GM18526 (cell line): ENCODE measurements around the gene ARHGAP23.

Source experiments
- POLR2A ChIP-seq: IDR thresholded peaks from 3 replicates; pipeline ENCODE4 v1.6.1; 2011; ENCODE audit not compliant: insufficient read length; ENCODE audit errors: extremely low read depth

Gene ARHGAP23, protein sequence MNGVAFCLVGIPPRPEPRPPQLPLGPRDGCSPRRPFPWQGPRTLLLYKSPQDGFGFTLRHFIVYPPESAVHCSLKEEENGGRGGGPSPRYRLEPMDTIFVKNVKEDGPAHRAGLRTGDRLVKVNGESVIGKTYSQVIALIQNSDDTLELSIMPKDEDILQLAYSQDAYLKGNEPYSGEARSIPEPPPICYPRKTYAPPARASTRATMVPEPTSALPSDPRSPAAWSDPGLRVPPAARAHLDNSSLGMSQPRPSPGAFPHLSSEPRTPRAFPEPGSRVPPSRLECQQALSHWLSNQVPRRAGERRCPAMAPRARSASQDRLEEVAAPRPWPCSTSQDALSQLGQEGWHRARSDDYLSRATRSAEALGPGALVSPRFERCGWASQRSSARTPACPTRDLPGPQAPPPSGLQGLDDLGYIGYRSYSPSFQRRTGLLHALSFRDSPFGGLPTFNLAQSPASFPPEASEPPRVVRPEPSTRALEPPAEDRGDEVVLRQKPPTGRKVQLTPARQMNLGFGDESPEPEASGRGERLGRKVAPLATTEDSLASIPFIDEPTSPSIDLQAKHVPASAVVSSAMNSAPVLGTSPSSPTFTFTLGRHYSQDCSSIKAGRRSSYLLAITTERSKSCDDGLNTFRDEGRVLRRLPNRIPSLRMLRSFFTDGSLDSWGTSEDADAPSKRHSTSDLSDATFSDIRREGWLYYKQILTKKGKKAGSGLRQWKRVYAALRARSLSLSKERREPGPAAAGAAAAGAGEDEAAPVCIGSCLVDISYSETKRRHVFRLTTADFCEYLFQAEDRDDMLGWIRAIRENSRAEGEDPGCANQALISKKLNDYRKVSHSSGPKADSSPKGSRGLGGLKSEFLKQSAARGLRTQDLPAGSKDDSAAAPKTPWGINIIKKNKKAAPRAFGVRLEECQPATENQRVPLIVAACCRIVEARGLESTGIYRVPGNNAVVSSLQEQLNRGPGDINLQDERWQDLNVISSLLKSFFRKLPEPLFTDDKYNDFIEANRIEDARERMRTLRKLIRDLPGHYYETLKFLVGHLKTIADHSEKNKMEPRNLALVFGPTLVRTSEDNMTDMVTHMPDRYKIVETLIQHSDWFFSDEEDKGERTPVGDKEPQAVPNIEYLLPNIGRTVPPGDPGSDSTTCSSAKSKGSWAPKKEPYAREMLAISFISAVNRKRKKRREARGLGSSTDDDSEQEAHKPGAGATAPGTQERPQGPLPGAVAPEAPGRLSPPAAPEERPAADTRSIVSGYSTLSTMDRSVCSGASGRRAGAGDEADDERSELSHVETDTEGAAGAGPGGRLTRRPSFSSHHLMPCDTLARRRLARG (N-terminal part only)

DNA sequence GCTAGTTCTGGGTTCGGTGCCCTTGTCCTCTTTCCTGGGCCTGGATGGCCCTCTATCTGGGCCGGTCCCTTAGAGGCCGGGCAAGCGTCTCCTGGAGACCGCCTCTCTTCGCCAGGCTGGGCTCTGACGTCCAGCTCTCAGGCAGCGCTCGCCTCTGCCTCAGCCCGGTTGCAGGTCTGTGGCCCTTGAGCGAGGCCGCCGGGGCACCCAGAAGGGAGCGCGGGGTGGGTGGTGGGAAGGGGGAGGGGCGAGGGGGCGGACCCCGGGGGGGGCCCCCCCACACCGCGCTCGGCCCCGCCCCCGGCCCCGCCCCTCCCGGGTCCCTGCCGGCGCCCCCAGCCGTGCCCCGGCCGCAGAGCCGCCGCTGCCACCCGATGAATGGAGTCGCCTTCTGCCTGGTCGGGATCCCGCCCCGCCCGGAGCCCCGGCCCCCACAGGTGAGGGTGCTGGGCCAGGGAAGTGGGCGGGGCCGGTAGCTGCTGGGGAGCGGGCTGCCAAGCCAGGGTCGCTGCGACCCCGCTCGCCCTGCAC lies at the start of gene ARHGAP23:
ARHGAP23 (plus strand) TSS at position 353 of the 531 bp plus-strand sequence; CDS start at position 375, 22 bp downstream.
- TF ChIP-seq POLR2A, result peak; percentile 27

DNA sequence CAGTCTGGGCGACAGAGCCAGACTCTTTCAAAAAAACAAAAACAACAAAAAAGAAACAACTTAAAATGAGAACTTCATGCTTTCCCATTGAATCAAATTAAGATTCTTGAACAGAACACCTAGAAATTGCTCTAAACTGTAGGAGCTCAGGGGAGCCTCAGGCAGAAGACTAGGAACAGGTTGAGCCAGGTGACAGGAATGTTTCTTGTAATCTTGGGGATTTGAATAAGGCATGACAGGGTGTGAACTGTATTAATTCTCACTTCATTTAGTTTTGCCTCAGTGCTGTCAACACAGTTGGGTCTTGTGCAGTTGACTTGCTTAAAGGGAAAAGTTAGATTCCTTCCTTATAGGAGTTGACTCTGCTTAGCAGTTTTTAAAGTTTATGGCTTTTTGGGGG lies 48.8 kb upstream of the ARHGAP23 start:
- TF ChIP-seq POLR2A, result no peak

DNA sequence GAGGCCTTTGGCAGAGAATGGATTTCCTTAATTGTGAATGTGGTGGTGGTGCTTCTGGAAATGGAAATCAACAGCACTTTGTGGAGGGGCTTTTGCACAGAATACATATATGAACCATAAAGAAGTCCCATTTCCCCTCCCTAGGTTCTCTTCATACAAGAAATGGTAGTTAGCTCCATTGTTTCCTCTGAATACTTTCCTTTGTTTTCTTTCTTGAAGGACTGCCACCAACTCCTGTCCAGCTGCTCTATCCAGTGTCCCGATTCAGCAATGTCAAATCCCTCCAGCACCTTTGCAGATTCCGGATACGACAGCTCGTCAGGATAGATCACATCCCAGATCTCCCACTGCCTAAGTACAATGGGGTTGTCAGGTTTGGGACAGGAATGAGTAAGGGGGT lies 33.2 kb upstream of the ARHGAP23 start:
- TF ChIP-seq POLR2A, result no peak

DNA sequence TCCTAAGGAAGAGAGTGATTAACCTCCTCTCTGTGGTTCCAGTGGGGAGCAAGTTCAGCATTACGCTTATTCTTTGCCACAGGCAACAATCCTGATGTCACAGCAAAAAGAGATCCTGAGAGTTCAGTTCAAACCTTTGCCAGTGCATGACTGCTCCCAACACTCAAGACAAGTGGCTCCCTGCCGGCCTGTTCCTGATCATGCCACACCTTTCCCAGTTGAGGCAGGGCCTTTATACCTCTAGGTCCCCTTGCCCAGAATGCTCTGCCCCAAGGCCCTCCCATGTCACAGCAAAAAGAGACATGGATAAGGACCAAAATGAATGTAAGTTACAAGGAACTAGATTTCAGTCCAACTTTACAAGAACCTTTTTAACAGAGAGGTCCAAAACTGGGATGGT lies 31.0 kb upstream of the ARHGAP23 start:
- TF ChIP-seq POLR2A, result no peak

DNA sequence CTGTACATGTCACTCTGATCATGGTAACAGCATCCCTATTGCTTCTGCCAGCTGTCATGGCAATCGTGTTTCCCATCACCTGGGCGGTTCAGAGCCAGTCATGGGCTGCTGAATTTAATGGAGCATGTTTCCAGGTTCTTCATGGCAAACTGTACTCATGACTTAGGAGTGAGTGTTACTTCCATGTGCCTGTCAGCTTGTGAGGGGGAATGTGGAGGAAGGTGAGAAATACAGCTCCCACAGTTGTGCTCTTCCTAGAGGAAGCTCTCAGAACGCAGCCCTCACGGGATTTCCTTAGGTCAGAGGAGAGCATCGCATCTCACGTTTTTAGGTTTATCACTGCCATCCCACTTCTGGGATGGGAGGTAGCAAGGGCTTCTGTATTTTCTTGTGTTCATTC lies 28.0 kb upstream of the ARHGAP23 start:
- TF ChIP-seq POLR2A, result no peak

DNA sequence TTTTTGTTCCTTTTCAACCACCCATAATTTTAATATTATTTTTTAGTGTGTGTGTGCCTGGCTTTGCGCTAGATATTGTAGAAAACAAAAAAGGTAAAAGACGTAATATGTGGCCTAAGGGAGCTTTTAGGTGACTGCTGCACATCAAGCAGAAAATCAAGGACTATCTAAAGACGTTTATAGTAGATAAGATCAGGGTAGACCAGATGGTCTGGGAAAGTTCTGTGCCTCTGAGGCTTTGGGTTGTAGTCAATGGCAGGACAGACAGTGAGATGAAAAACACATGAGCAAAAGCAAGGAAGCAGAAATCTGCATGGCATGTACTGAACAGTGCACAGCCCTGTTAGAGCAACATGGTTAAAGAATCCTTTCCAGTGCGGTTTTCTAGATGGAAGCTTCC lies 26.8 kb upstream of the ARHGAP23 start:
- TF ChIP-seq POLR2A, result no peak

DNA sequence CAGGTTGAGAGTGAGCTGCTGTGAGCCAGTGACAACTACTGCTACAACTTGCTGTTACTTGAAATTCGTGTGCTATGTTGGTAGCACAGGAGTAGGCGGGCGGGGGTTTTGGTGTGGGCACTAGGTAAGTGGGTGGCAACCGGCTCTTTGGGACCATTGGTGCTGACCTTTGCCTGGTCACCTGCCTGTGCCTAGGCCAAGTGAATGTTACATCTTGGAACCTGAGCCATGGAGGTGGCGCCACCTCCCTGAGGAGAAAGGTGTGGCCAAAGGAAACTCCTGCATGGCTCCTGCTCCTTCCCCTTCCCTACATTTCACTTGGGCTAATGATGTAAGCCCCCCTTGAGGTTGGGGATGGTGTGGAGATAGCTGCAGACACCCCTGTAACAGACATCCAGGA lies 25.4 kb upstream of the ARHGAP23 start:
- no peak for TF ChIP-seq POLR2A

DNA sequence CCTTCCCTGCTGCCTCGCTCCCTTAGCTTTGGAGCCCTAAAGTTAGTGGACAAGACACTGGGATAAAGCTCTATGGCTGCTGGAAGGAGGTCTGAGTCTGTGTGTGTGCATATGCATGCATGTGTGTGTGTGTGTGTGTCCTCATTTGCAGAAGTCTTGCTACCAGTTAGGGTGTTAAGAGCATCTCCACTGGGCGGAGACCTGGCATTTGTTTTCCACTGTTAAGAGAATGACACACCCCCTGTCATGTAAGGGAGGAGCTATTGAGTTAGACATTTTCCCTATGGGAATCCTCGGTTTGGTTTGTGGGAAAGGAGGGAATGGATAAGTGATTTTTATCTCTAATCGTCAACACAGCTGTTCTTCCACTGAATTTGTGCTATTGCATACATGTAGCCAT lies 24.8 kb upstream of the ARHGAP23 start:
- no peak for TF ChIP-seq POLR2A

DNA sequence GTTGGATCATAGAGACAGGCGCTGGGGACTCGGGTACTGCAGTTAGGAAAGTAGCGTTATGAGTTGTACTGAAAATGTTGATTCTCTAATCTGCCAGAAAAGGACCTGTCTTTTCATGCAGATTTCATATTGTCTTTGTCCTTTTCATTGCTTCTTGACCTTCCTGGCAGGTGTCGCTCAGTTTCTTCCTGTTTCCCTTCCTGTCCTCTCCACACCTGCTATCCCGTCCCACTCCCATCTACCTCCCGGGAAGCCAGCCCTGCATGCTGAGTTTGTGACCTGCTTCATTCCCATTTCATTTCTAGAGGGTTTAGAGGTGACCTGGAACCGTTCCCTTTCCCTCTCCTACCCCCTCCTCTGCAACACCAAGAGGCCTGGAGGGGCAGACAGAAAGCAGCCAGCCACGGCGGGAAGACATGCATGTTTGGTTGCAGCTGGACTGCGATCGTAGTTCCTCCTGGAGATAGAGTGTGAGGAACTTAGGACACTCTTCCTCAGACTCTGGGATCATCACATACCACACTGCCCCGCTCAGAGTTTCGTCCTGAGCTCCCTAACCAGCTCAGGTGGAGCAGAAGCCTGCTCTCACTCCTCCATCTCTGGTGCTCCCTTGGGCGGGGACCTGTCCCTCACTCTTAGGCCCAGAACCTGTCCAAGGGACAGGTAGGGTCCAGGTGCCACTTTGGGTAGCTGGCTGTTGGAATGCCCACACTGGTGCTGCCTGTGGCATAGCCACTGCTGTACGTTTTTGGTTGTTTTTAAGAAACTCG lies 23.9 kb upstream of the ARHGAP23 start:
- no peak for TF ChIP-seq POLR2A

DNA sequence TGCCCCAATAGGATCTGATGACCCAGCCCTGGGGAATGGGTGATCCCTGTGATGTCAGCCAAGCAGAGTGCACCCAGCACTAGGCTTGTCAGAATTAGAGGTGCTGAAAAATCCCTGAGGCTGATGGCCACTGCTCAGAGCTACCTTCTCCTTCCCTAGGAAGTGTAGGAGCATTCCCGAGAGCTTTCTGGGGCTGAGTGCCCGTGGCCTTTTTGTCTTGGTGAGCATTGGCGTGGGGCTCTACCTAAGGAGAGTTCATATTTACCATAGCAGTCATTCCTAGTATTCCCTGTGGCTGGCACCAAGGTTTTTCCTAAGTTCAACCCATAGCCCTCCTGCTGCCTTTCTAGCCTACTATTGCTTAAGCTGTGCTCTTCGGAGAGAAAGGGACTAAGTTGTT lies 22.6 kb upstream of the ARHGAP23 start:
- TF ChIP-seq POLR2A, result no peak

DNA sequence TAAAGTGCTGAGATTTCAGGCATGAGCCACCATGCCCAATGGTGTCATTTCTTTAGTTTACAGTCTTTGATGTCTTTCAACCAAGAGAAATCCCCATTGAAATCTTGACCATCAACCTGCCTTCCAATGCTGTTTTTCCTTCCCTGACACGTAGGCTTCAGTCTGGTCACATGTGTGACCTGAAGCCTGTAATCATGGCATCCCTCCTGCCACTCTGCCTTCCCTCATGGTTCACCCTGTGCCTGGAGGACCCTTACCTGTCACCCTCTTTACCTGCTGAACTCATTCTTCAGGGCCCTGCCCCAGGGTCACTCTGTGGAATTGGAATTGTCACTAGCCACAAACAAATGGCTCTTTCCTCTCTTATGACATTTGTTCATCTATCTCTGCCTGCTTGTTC lies 18.1 kb upstream of the ARHGAP23 start:
- no peak for TF ChIP-seq POLR2A

DNA sequence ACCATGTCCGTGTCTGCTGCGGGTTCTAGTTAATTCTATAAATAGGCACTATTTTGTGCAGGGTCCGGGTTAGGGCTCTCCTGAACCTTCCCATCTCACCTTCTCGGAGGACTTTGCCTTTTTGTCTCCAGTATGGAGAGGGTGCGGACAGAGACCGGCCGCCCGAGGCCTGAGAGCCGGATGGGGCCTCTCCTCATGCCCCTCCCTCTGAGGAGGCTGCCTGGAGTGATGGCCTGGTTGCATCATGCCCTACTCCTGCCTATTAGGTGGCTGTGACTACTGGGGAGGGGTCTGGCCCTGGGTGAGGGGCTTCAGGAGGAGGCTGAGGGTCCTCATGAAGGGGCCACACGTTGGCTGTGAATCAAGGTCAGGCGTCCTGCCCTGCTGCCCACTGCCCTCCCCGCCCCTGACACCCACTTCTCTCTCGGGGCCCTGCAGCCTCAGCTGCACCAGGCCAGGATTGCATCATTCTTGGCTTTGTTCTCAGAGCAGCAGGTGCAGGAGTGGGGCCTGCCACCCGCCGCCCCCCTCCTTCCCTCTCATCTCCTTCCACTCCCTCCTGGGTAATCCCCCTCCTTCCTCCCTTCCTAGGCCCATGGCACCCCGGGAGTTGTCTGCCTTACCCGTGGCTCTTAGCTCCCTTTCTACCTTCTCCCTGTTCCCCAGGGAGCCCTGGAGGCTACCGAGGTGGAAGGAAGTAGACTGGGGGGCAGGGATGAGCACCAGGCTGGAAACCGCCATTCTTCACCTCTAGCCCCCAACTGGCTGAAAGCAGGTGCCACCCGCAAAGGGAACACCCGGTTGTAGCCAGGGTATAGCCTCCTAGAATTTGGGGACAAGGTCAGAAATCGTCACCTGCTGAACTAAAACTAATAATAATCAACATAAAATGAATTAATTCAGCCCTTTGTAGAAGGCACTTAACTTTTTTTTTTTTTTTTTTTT lies 12.7 kb upstream of the ARHGAP23 start:
- peak; percentile 23 for TF ChIP-seq POLR2A

DNA sequence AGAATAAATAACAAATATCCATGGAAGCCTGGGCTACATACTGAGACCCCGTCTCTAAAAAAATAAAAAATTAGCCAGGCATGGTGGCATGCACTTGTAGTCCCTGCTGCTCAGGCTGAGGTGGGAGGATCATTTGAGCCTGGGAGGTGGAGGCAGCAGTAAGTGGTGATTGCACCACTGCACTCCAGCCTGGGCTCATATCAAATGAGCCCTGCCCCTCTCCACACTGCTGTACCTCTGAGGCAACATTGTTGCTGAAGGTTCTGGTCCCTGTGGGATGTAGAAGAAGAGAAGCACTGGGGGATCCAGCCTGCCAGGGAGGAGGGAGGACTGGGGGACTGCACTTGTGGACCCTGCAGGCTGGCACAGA lies 11.4 kb upstream of the ARHGAP23 start:
- TF ChIP-seq POLR2A, result no peak
